ENCODE results near the gene TMSB10. TPM values are rescaled to one million over a fixed set of nuclear protein-coding genes. Genes with fewer than 3 reads are reported as not detected.

The TMSB10 gene
- total and polyA plus RNA-seq, 2 of the 13 experiments (the other 11 are each of a cell fraction or from before 2014, with no cell fraction given), result 665 to 708 TPM

DNA sequence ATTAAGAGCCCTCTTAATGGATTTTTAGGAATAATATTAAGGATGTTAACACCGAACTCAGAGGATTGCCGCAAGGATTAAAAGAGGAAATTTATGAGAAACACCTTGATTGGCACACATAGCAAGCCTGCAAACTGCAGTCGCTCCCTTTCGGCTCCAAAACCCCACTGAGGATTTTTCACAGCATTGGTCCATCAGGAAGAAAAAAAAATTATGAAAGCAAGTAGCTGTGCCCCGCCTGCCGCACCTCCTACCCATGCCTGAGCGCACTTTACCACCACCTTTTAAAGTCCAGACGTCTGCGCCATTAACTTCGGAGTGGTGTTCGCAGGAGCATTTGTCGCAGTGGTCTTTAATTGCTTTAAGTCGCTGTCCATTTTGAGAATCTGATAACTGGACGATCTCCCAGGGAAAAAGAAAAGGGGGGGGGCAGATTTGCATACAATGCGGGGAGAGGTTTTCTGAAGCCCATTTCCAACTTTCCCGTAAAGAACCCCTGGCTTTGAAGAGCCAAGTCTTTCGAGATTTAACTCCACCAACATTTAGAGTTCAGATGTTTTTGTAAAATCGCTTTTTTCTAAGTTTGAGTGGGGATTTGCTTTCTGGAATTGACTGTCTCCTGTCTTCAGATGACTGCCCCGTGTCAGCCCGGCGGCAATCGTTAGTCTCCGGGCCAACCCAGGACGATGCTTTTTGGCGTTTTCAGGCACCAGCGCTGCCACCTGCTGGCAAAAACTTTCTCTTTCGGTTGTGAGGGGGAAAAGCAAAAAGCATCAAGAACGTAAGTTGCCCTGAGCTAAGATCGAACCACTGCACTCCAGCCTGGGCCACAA, 23.7 kb upstream of the TMSB10 start (continued):
- TF ChIP-seq SNAPC5 (CRISPR knock-in tag; IDR thresholded peaks at IDR 0.05; ENCODE audit: borderline replicate concordance) (no peak), TEAD3 (CRISPR knock-in tag; optimal IDR thresholded peaks at IDR 0.05; ENCODE audit: borderline replicate concordance) (peak; percentile 64), NFIC (IDR thresholded peaks at IDR 0.05; ENCODE audit: low read length) (no peak), YY1 (IDR thresholded peaks at IDR 0.05; ENCODE audit: insufficient read depth, insufficient replicate concordance, low read depth, low read length) (peak; percentile 19), DBP (CRISPR knock-in tag; IDR thresholded peaks at IDR 0.05; ENCODE audit: not compliant biosample characterization) (no peak), MTF1 (CRISPR knock-in tag; IDR thresholded peaks at IDR 0.05) (no peak), ZNF510 (CRISPR knock-in tag; IDR thresholded peaks at IDR 0.05; ENCODE audit: low read depth) (no peak), ZBTB1 (CRISPR knock-in tag; IDR thresholded peaks at IDR 0.05; ENCODE audit: borderline replicate concordance) (no peak), ZBED4 (CRISPR knock-in tag; IDR thresholded peaks at IDR 0.05; ENCODE audit: borderline replicate concordance) (peak; percentile 86), HDAC2 (CRISPR knock-in tag; IDR thresholded peaks at IDR 0.05) (no peak), ZBTB20 (CRISPR knock-in tag; IDR thresholded peaks at IDR 0.05; ENCODE audit: borderline replicate concordance, low read depth) (no peak), CBX2 (IDR thresholded peaks at IDR 0.05; ENCODE audit: low read depth, low read length) (peak; percentile 96), CBX2 (CRISPR knock-in tag; IDR thresholded peaks at IDR 0.05; ENCODE audit: low read depth) (no peak), ZNF138 (CRISPR knock-in tag; IDR thresholded peaks at IDR 0.05; ENCODE audit: low read depth) (no peak)
- TF ChIP-seq, protein P1, sequence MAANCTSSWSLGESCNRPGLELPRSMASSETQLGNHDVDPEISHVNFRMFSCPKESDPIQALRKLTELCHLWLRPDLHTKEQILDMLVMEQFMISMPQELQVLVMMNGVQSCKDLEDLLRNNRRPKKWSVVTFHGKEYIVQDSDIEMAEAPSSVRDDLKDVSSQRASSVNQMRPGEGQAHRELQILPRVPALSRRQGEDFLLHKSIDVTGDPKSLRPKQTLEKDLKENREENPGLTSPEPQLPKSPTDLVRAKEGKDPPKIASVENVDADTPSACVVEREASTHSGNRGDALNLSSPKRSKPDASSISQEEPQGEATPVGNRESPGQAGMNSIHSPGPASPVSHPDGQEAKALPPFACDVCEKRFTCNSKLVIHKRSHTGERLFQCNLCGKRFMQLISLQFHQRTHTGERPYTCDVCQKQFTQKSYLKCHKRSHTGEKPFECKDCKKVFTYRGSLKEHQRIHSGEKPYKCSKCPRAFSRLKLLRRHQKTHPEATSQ (CRISPR knock-in tag; IDR thresholded peaks at IDR 0.05; ENCODE audit: borderline replicate concordance), result no peak
- TF ChIP-seq, protein P2, sequence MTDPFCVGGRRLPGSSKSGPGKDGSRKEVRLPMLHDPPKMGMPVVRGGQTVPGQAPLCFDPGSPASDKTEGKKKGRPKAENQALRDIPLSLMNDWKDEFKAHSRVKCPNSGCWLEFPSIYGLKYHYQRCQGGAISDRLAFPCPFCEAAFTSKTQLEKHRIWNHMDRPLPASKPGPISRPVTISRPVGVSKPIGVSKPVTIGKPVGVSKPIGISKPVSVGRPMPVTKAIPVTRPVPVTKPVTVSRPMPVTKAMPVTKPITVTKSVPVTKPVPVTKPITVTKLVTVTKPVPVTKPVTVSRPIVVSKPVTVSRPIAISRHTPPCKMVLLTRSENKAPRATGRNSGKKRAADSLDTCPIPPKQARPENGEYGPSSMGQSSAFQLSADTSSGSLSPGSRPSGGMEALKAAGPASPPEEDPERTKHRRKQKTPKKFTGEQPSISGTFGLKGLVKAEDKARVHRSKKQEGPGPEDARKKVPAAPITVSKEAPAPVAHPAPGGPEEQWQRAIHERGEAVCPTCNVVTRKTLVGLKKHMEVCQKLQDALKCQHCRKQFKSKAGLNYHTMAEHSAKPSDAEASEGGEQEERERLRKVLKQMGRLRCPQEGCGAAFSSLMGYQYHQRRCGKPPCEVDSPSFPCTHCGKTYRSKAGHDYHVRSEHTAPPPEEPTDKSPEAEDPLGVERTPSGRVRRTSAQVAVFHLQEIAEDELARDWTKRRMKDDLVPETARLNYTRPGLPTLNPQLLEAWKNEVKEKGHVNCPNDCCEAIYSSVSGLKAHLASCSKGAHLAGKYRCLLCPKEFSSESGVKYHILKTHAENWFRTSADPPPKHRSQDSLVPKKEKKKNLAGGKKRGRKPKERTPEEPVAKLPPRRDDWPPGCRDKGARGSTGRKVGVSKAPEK (CRISPR knock-in tag; IDR thresholded peaks at IDR 0.05; ENCODE audit: borderline replicate concordance), result peak; percentile 81; the same call in 1 of the 2 replicates

Measured in HepG2 (cell line).